Lower lobe of right lung (tissue), 2 donors: ENCODE measurements around the gene SERPINB1. TPM values are rescaled to one million over a fixed set of nuclear protein-coding genes. Genes with fewer than 3 reads are reported as not detected.
"Not testable (repeated sequence)": the region's sequence is repeated elsewhere in the genome, so short reads cannot be mapped to it uniquely, and the experiment has no call there.

Source experiments
- ATAC-seq, 2 donors: fragments of 200-7000 bp; cut with Tn5 transposase; one replicate each; pipeline ENCODE4 v1.9.1; 2020 to 2022; ENCODE audit warnings: mild to moderate bottlenecking in 2 of 2, moderate library complexity in 2 of 2
- DNase-seq: peaks from one replicate; pipeline ENCODE4 v3.0.0-alpha.2; 2020
- H3K27ac ChIP-seq: fragments of 200-600 bp; one replicate; pipeline ENCODE4 v1.8.0; 2022
- H3K27me3 ChIP-seq: fragments of 200-600 bp; one replicate; pipeline ENCODE4 v1.8.0; 2022; ENCODE audit warnings: low read depth
- H3K36me3 ChIP-seq: fragments of 200-600 bp; one replicate; pipeline ENCODE4 v1.8.0; 2022; ENCODE audit warnings: mild to moderate bottlenecking
- H3K4me1 ChIP-seq: fragments of 200-600 bp; one replicate; pipeline ENCODE4 v1.8.0; 2022
- H3K4me3 ChIP-seq: fragments of 200-600 bp; one replicate; pipeline ENCODE4 v1.8.0; 2022; ENCODE audit warnings: mild to moderate bottlenecking
- H3K9me3 ChIP-seq: fragments of 200-600 bp; one replicate; pipeline ENCODE4 v1.8.0; 2022
- CTCF ChIP-seq: fragments of 200-600 bp; IDR thresholded peaks from one replicate; pipeline ENCODE4 v1.8.0; 2022; ENCODE audit warnings: antibody characterized with exemption, mild to moderate bottlenecking
- intact Hi-C: fragments of 100-400 bp; cut with DNase I; formaldehyde crosslinking; loops from one replicate; pipeline ENCODE4 v1.11.0; 2022
- total RNA-seq: library from RNA; stranded (reverse); fragmentation: NEBNext Ultra II Directional; extraction: Animal tissue kit (Norgen Biotek cat#: 25700); gene quantifications from one replicate; pipeline ENCODE4 v1.2.1, GENCODE V29; 2021
- donor health status: DM: no; HTN: yes; CAD: no; lungs with severe emphysema.

SERPINB1 gene
- total RNA-seq, 1 donor from 2014 or later = 125 TPM

- Histone ChIP-seq H3K27ac (no peak overlapping the region), H3K4me3 (no peak overlapping the region), H3K36me3 (no peaks in the 10 kb centered on the region), H3K27me3 (no peaks in the 10 kb centered on the region), H3K9me3 (no peaks in the 10 kb centered on the region), H3K4me1 (peaks cover 26% of the 10 kb centered on the region)
- DNase-seq (no peak), ATAC-seq (no peak)
- intact Hi-C loops = no loop called here
- TF ChIP-seq CTCF = no peak
Measured at GRCh38 chr6:2881423-2881822, 39.8 kb upstream of the SERPINB1 start.

GRCh38 chr6:2880156-2880555 lies 38.5 kb upstream of the SERPINB1 start:
- H3K4me1 ChIP-seq = peaks cover 35% of the 10 kb centered on the region
- H3K9me3 ChIP-seq, H3K27ac ChIP-seq, H3K36me3 ChIP-seq, DNase-seq, ATAC-seq, H3K27me3 ChIP-seq, H3K4me3 ChIP-seq, intact Hi-C loops: not testable (repeated sequence)

GRCh38 chr6:2877960-2878359 lies 36.3 kb upstream of the SERPINB1 start:
- Histone ChIP-seq H3K4me3 (no peak overlapping the region), H3K36me3 (no peaks in the 10 kb centered on the region), H3K9me3 (no peaks in the 10 kb centered on the region), H3K27ac (no peak overlapping the region), H3K27me3 (no peaks in the 10 kb centered on the region), H3K4me1 (peaks cover 46% of the 10 kb centered on the region)
- intact Hi-C loops = no loop called here
- no peak for ATAC-seq
- DNase-seq = no peak
- TF ChIP-seq CTCF = no peak

- Histone ChIP-seq H3K27ac (peak overlapping the region; percentile 89), H3K4me1 (peaks cover 49% of the 10 kb centered on the region), H3K36me3 (no peaks in the 10 kb centered on the region), H3K9me3 (no peaks in the 10 kb centered on the region), H3K4me3 (peak overlapping the region; percentile 64), H3K27me3 (no peaks in the 10 kb centered on the region)
- DNase-seq = no peak
- ATAC-seq = no peak
- intact Hi-C loops = no loop called here
- no peak for TF ChIP-seq CTCF
Measured at GRCh38 chr6:2877057-2877882, 35.6 kb upstream of the SERPINB1 start.

GRCh38 chr6:2876210-2877056 lies 34.8 kb upstream of the SERPINB1 start:
- intact Hi-C loops = no loop called here
- Histone ChIP-seq H3K27ac (peak overlapping the region; percentile 89), H3K9me3 (no peaks in the 10 kb centered on the region), H3K27me3 (no peaks in the 10 kb centered on the region), H3K4me3 (peak overlapping the region; percentile 64), H3K36me3 (no peaks in the 10 kb centered on the region), H3K4me1 (peaks cover 48% of the 10 kb centered on the region)
- peak; percentile 79 for DNase-seq
- ATAC-seq = peak; percentile 91 to 93
- TF ChIP-seq CTCF = no peak
